HG03457 (cell line): ENCODE measurements around the gene PTPRO.
"Not testable (repeated sequence)": the region's sequence is repeated elsewhere in the genome, so short reads cannot be mapped to it uniquely, and the experiment has no call there.

Experiments
- ATAC-seq: cut with Tn5 transposase; IDR thresholded peaks from one replicate; pipeline ENCODE4 v1.9.1; 2021; ENCODE audit warnings: moderate number of reproducible peaks; ENCODE audit not compliant: unreplicated experiment

The PTPRO gene

DNA sequence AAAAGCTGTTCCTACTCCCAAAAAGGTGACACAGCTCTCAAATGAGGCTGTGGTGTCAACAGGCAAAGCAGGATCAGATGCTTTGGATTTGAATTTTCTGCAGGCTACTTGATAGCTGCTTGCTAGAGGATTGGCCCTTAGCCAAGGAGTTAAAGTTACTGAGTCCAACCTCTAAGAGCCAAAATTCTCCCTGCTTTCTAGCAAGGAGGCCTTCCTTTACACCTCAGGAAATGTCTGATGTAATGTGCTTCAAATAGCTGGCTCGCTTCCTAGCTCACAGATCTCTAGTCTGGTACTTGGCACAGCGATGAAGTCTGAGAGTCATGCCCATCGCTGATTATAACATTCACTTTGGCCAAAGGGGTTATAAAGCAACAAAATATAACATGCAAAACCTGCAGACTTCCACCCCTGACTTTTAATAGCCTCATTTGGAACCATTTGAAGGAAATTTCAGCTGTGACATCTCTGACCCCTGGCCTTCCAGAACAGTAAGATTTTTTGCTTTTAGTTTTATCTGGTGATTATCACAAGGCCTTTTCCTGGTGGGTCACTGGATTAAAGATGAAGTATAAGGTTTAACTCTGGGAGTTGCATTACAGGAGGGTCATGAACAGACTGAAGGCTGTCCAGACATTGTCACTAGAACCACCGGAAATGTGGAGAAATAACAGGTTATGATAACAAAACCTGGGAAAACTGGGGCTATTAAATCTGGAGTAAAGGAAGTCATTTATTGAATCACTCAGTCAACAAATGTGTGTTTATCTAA, 277.1 kb downstream of the PTPRO start:
- ATAC-seq, result no peak

DNA sequence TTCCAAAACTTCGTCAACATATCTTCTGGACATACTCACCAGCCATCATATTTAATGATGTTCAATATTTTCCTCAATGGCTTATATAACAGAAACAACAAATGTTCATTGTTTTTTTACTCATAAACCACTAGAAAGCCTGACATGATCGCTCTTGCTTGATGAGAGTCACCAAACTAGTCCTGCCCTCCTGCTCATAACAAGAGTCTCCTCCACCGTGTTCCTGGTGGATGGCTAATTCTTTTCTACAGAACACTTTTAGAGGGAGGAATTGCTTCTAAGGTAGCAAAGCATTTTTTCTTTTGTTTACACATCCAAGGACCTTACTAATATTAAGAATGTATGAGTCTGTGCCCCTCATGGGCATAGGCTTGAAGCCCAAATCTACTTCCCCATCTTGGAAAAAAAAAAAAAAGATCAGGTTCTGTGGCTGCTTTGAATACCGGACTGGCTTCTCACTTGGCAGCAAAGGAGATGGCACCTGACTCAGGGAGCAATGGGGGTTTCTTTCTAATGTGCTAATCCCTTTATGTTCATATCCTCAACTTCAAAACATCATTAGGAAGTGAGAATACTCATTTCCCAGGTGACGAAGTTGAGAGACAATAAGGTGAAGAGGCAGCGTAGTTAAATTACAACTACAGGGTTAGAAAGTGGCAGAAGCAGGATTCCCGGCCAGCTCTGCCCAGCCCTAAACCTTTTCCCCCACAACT, 278.1 kb downstream of the PTPRO start:
- no peak for ATAC-seq

DNA sequence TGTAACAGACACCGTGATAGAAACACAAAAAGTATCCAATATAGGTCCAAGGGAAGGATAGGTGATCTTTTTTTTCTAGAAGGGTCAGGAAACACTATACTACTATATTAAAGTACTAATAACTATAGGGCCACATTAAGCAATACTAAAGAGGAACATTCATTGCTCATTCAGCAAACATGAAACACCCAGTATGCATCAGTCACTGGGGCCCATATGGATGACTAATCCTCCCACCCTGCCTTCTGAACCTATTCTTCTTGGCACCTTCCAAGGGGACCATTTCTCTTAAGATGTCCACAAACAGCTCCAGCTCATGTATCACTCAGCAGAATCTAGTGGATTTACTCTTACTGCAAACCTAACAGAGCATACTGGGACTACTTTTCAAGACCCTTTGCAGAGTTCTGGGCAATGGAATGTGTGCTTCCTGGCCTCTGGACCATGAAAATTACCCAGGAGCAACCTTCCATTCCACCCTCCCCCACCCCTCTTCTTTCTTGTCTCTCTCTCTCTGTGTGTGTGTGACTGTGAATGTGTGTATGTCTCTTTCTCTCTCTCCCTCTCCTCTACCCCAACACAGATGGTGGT, 279.0 kb downstream of the PTPRO start:
- ATAC-seq, result no peak

DNA sequence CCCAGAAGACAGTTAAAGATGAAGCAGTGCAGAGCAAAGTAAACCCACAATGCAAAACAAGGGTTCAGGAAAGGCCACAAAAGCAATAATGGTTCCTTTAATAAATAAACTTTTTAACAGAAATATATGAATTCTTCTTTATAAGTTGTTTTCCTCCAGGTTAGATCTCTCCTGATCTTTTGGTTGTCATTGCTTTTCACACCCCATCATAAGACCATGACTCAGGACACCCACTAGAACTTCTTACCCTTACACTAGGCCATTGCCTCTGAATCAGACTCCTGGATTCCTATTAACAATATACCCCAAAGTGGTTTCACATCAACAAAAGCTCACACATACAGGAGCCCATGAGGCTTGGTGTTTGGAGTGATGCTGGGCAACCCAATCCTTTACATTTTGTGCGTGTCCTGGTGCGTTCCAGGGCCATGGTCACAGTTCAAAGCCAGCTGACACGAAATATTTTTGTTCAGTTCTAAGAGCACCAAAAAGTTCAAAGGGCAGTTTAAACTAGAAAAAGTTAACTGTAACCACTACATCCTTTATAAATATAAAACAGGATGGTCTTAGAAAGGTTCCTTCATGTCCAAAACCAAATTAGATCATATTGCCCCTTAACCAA, 279.9 kb downstream of the PTPRO start:
- ATAC-seq, result no peak

DNA sequence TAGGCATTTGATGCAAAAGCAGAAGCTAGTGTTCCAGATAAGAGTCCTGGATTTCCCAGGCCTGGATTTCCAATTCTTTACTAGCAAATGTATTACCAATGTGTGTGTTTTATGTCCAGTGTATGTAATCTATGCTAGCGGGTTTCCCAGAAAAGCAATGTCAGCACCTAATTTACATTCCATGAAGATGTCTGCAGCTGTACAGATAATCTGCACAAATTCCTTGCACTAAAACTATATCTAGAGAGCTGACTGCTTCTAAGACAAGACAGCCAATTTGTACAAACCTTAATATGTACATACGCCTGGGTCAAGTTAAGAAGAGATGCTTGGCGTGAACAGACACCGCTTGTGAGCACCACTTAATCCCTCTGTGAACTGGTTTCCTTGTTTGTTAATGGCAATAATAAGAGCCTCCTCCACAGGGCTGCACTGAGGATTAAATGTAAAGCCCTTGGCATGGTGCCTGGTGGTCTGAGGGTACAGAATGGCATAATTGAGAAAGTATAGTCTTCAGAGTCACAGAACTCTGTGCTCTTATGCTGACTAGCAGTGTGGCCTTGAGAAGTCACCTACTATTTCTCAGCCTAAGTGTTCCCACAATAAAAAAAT, 281.3 kb downstream of the PTPRO start:
- no peak for ATAC-seq

DNA sequence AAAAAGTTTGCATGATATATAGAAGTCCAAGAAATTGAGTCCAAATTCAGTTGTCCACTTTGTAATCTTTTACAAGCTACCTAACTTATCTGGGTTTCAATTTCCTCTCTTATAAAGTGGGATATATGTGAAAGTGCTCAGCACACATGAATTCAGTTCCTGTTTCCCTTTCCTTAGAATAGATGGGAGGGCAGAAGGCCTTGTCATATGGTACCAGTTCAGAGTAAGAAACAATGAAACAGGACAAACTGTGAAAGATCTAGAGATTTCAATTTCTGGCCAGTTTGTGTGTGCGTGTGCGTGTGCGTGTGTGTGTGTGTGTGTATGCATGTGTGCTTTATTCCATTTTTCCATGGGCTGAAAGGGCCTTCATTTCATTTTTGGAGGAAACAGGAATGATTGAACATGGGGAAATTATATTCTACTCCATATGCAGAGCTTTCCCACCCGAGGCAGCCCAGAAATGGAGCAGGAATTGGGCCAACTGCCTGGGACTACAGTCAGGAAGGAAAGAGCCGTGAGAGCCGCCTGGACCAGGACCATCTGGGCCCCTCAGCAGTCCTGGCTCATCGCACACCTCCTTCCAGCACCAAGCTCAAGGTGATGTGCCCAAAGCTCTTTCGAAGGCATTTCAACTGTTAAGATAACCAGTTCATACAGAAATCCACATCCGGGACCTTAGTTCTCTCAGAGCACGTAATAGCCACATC, 283.7 kb downstream of the PTPRO start:
- no peak for ATAC-seq

DNA sequence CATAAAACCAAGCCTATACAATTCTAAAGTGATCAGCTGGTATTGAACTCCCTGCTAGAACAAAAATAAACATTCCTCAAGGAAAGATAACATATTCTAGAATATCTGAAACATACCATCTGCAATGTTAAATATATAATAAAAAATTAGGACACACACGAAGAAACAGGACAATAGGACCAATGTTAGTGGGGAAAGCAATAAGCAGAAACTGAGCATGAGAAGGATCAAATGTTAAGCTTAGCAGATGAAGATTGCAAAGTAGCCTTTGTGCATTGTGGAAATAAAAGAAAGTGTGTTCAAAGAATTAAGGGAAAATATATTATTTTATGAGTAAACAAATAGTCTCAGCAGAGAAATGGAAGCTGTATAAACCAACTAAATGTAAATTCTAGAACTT, 286.1 kb downstream of the PTPRO start:
- no peak for ATAC-seq

DNA sequence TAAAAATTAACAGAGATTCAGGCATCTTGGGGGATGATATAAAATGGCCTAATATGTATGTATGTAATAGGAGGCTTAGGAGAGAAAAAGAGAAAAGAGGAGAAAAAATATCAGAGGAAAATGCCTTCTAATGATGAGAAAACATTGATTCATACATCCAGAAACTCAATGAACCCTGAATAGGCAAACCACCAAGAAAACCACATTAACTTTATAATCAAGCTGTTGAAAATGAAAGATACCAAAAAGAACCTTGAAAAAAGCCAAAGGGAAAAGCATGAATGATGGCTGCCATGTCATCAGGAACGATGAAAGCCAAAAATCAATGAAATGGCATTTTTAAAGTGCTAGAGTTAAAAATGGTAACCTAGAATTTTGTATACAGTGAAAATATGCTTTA, 286.6 kb downstream of the PTPRO start:
- ATAC-seq, result no peak

DNA sequence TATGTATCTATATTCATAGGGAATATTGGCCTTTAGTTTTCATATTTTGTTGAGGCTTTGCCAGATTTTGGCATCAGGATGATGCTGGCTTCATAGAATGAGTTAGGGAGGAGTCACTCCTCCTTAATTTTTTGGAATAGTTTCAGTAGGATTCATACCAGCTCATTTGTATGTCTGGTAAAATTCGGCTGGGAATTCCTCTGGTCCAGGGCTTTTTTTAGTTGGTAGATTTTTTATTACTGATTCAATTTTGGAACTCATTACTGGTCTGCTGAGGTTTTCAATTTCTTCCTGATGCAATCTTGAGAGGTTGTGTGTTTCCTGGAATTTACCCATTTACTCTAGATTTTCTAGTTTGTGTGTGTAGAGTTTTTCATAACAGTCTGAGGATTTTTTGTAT, 291.7 kb downstream of the PTPRO start:
- ATAC-seq, result no peak

DNA sequence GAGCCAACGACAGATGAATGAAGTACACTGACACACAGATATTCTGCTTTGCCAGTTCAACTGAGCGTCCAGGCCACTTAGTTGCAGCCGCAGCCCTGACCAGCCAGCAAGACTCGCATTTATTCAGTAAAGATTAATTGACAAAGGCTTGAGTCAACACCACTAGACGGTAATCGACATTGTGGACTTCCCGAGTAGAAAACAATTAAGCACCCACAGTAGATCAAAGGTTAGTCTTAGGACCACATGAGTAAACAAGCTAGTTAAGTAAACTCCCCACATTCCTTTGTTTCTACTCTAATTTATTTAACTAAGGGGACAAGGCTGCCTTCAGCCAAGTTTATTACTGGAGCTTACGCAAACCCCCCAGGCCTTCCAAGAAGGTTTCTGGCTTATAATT, 294.2 kb downstream of the PTPRO start:
- ATAC-seq, result not testable (repeated sequence)

DNA sequence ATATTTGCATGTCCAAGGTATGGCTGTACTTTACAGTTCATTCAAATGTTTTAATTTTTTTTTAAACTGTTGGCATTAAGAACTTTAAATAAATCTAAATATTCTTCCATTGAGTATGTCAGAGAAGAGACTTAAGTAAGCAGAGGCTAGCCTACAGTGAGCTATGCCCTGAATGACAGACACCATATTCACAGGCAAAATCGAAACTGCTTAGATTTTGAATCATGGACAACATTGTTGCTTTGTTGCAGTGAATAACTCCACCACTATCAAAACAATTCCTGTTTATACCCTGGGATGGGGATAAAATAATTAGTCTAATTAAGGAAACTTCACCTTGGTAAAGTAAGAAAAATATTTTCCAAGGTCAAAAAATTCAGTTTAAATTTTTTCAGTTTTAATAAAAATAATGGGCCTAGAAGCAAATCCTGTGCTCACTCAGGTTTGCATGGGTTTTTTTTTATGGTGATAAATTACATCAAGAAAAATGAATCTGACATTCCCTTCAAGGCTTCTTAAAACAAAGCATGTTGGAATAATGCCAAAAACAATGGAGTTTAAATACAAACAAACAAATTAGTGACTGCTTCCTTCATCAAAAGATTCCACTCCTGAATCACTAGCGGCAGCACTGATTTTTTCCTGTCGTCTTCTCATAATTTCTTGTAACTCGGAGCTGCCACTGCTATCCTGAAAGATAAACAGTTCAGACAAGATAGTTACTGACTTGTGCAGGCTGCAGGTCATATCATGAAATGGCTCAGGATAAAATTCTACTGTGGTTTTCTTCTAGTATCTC, 298.6 kb downstream of the PTPRO start:
- ATAC-seq, result no peak

DNA sequence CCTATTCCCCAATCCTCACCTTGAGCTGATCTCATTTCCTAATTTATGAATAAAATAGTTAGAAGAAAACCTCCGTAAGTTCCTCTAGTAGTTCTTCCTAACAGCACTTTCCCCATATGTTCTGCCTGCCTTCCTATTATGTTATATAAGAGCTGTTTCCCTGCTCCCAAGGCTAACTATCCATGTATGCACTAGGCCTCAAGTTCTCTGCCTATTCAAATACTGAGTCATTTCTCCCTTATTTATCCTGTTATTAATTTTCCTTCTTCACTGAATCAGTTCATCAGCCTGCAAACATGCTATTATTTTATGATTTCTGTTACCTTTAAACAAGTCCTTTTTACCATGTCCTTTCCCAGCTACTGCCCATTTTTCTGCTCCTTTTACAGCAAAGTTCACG, 302.8 kb downstream of the PTPRO start:
- ATAC-seq, result no peak

DNA sequence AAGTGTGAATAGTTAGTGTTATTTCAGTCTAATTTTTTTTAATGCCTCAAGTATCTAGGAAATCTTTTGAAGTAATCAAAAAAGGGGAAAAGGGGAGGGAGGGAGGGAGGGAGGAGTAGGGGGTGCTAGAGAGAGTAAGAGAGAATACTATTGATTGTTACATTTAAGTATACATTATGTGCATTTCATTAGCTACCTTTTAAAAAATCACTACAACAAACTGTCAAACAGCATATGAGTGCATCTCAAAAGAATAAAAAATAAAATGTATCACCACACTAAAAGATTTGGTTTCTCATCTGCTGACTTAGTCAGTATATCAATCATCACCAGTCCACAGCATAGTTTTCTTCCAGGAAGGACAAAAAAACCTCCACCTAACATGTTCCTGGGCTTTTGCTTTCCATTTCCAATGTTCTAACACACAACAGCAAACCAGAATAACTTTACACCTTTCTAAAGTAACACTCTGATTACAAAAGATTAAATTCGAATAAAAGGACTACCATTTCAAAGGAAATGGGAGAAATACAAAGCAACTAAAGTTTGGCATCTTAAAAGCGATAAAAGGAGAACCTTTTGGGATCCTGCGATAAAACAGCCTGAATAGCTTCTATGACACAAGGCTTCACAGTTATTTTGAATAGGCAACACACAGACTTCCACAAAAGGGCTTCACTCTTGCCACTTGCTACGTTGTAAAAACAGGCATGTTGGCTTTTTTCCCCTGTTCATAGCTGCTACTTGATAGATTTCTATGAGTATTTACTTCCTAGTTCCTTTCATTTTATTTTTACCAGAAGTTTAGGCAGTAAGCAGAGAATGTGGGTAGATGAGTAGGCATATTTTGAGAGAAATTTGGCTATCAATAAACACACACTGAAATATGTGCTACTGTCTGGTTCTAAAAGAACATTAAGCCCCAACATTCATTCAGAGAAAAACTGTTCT, 306.0 kb downstream of the PTPRO start:
- ATAC-seq, result no peak

DNA sequence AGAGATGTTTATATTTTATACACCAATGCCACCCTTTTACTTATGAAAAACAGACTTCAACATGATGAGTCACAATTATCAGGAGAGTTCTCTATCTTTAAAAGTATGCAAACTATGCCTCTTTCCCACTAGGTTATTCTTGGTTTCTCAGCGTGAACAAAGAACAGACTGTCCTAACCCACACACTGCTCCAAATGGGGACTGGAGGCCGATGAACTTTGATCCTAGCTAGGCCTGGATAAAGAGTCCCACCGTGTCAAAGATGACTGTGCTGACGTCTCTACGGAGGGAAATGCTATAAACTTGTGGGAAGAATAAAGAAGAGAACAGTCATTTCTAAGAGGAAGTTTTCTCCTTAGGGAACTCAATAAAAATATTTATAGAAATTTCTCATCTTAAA, 306.8 kb downstream of the PTPRO start:
- ATAC-seq, result no peak

DNA sequence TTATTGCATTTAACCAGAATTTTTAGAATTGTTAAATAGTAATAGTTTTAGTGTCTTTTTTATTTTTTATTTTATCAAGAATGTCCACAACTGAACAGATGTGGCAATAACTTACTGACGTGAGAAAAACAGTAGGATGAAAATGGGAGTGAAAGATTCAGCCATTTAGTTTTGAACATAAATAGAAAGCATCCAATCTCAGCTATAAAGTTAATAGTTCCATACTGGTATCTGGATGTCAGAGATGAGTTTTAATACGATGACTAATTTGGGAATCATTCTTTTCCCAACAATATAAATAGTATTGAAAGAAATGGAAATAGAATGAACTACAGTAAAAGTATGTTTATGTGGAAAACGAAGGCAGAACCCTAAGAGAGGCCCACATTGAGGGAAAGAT, 307.5 kb downstream of the PTPRO start:
- ATAC-seq, result no peak

DNA sequence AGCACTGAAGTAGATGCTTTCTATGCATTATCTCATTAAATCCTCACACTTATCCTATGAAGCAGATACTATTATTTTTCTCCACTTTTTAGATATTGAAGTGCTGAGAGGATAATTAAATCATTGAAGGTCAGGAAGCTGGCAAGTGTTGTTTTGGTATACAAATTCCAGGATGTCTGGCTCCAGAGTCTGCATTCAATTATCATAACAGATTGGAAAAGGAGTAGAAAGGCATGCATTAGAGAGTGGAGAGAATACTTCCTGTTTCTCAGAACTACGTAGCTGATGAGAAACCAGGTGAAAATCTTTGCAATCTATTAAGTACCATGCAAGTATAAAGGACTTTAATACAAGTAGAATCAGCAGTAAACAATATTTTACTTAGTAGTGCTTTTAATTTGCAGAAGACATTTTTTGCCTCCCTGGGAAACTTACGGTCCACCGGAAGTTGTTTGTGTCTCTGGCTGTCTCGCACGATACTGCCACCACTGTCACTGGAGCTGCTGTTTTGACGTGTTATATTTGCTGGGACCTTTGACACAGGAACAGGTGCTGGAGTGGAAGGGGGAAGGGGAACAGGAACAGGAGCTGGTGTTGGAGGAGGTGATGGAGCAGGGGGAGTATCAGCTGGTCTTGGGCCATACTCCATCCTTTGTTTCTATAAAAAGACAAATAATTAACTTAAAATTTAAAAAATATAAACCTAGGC, 308.9 kb downstream of the PTPRO start:
- ATAC-seq, result no peak

DNA sequence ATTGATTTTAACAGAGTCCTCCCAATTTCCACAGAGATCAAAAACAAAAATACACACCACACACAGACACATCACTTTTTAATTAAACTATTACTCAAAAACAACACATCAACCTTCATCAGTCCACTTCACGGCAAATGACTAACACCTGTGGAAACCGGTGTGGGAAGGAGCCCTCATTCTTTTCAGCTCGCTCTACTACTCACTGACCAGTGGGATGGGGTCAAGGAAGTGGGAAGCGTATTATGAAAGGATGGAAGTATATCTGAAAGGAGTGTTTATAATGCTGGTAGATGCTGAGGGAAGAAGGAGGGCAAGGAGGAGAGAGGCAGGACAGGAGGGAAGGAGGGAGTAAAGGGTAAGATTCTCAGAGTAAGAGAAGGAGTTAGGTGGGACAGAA, 310.4 kb downstream of the PTPRO start:
- ATAC-seq, result no peak

DNA sequence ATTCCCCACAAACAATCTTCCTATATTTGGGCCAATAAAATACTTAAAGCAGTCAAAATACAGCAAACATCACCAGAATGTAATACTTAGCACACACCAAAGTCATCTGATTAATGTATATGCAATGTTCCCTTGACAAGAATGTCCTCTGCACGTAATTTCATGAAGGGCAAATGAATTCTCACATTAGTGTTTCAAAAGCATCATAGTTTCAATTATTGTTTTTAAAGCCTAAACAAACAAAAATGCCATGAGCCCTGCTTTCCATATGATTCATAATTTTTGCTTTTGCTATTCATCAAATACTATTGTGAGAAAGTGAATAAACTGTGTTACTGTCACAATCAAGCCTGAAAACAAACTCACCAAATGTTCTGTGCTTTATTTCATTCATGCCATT, 310.9 kb downstream of the PTPRO start:
- no peak for ATAC-seq
